ENCODE results near the gene FKBP6.
"Not testable (repeated sequence)": the region's sequence is repeated elsewhere in the genome, so short reads cannot be mapped to it uniquely, and the experiment has no call there.

FKBP6 gene

GRCh38 chr7:73358590-73359275 lies 30.8 kb downstream of the FKBP6 start:
- no peak for DNase-seq

GRCh38 chr7:73359306-73359705 lies 31.3 kb downstream of the FKBP6 start:
- no peak for DNase-seq

- no peak for DNase-seq
Observed at GRCh38 chr7:73359746-73360375, 31.9 kb downstream of the FKBP6 start.

- DNase-seq: not testable (repeated sequence)
Observed at GRCh38 chr7:73360590-73360989, 32.6 kb downstream of the FKBP6 start.

GRCh38 chr7:73363225-73364005 lies 35.5 kb downstream of the FKBP6 start:
- DNase-seq: no peak

- DNase-seq: no peak
Observed at GRCh38 chr7:73364006-73364728, 36.2 kb downstream of the FKBP6 start.

GRCh38 chr7:73366127-73366526 lies 38.2 kb downstream of the FKBP6 start:
- no peak for DNase-seq

- no peak for DNase-seq
Observed at GRCh38 chr7:73366990-73367389, 39.0 kb downstream of the FKBP6 start.

- no peak for DNase-seq
Observed at GRCh38 chr7:73369009-73369408, 41.0 kb downstream of the FKBP6 start.

GRCh38 chr7:73369622-73370021 lies 41.7 kb downstream of the FKBP6 start:
- no peak for DNase-seq

- DNase-seq: no peak
Observed at GRCh38 chr7:73373741-73374140, 45.8 kb downstream of the FKBP6 start.

- DNase-seq: not testable (repeated sequence)
Observed at GRCh38 chr7:73376262-73376661, 48.3 kb downstream of the FKBP6 start.

- no peak for DNase-seq
Observed at GRCh38 chr7:73376671-73377412, 48.9 kb downstream of the FKBP6 start.

- DNase-seq: not testable (repeated sequence)
Observed at GRCh38 chr7:73377413-73378200, 49.6 kb downstream of the FKBP6 start.

GRCh38 chr7:73382934-73383503 lies 55.1 kb downstream of the FKBP6 start:
- peak; percentile 21 for DNase-seq

- no peak for DNase-seq
Observed at GRCh38 chr7:73387221-73387828, 59.4 kb downstream of the FKBP6 start.

GRCh38 chr7:73387908-73388414 lies 60.0 kb downstream of the FKBP6 start:
- DNase-seq: no peak

- DNase-seq: no peak
Observed at GRCh38 chr7:73391396-73391795, 63.4 kb downstream of the FKBP6 start.

- DNase-seq: no peak
Observed at GRCh38 chr7:73394422-73394821, 66.5 kb downstream of the FKBP6 start.
